ENCODE measurements around the gene NDST4. TPM values are rescaled to one million over a fixed set of nuclear protein-coding genes. Genes with fewer than 3 reads are reported as not detected.

Gene NDST4
- total and polyA plus RNA-seq, 4 donors, result 0.65 TPM; not detected in 3

- H3K27ac ChIP-seq (ENCODE audit: low read depth in 1 of 2, low read length in 1 of 2), result no peak overlapping the region
- 32 to 56% methylated on average over 1 of the region's 1 CpG for WGBS, 2 donors
- no peak overlapping the region for H3K4me3 ChIP-seq
- no peaks in the 10 kb centered on the region for H3K4me1 ChIP-seq (ENCODE audit: control insufficient read depth in 5 of 5, insufficient read depth in 5 of 5, low read length in 5 of 5)
- no peak for ATAC-seq (ENCODE audit: insufficient read depth, low FRiP score)
- TF ChIP-seq, protein P1, sequence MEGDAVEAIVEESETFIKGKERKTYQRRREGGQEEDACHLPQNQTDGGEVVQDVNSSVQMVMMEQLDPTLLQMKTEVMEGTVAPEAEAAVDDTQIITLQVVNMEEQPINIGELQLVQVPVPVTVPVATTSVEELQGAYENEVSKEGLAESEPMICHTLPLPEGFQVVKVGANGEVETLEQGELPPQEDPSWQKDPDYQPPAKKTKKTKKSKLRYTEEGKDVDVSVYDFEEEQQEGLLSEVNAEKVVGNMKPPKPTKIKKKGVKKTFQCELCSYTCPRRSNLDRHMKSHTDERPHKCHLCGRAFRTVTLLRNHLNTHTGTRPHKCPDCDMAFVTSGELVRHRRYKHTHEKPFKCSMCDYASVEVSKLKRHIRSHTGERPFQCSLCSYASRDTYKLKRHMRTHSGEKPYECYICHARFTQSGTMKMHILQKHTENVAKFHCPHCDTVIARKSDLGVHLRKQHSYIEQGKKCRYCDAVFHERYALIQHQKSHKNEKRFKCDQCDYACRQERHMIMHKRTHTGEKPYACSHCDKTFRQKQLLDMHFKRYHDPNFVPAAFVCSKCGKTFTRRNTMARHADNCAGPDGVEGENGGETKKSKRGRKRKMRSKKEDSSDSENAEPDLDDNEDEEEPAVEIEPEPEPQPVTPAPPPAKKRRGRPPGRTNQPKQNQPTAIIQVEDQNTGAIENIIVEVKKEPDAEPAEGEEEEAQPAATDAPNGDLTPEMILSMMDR (IDR thresholded peaks at IDR 0.05; ENCODE audit: control extremely low read depth, extremely low read depth), result no peak
- no peak for DNase-seq
- H3K36me3 ChIP-seq (ENCODE audit: control insufficient read depth in 4 of 4, insufficient read depth in 4 of 4, low read length in 4 of 4), result no peaks in the 10 kb centered on the region
- no peaks in the 10 kb centered on the region for H3K9me3 ChIP-seq (ENCODE audit: control insufficient read depth in 4 of 4, insufficient read depth in 3 of 4, low read length in 3 of 4)
- no peaks in the 10 kb centered on the region for H3K27me3 ChIP-seq (ENCODE audit: control insufficient read depth in 3 of 3, insufficient read depth in 3 of 3, low read length in 2 of 3)
- H3K9ac ChIP-seq (ENCODE audit: insufficient read depth in 1 of 2, low read length in 2 of 2), result no peak overlapping the region
Observed at GRCh38 chr4:114857831-114858230, 255.6 kb downstream of the NDST4 start.

- DNase-seq (no peak), ATAC-seq (ENCODE audit: insufficient read depth, low FRiP score) (no peak)
- Histone ChIP-seq H3K9me3 (ENCODE audit: control insufficient read depth in 4 of 4, insufficient read depth in 3 of 4, low read length in 3 of 4) (peaks cover 0 to 1% (median 0%) of the 10 kb centered on the region in 4 donors), H3K4me1 (ENCODE audit: control insufficient read depth in 5 of 5, insufficient read depth in 5 of 5, low read length in 5 of 5) (no peaks in the 10 kb centered on the region), H3K27ac (ENCODE audit: low read depth in 1 of 2, low read length in 1 of 2) (no peak overlapping the region), H3K9ac (ENCODE audit: insufficient read depth in 1 of 2, low read length in 2 of 2) (no peak overlapping the region), H3K27me3 (ENCODE audit: control insufficient read depth in 3 of 3, insufficient read depth in 3 of 3, low read length in 2 of 3) (no peaks in the 10 kb centered on the region), H3K4me3 (no peak overlapping the region), H3K36me3 (ENCODE audit: control insufficient read depth in 4 of 4, insufficient read depth in 4 of 4, low read length in 4 of 4) (no peaks in the 10 kb centered on the region)
- TF ChIP-seq, protein P1 (IDR thresholded peaks at IDR 0.05; ENCODE audit: control extremely low read depth, extremely low read depth), result no peak
- 51 to 57% methylated on average over 1 of the region's 1 CpG for WGBS, 2 donors
Observed at GRCh38 chr4:114839986-114840385, 273.4 kb downstream of the NDST4 start.

GRCh38 chr4:114830628-114831027 lies 282.8 kb downstream of the NDST4 start:
- Histone ChIP-seq H3K27me3 (ENCODE audit: control insufficient read depth in 3 of 3, insufficient read depth in 3 of 3, low read length in 2 of 3) (no peaks in the 10 kb centered on the region), H3K4me1 (ENCODE audit: control insufficient read depth in 5 of 5, insufficient read depth in 5 of 5, low read length in 5 of 5) (no peaks in the 10 kb centered on the region), H3K36me3 (ENCODE audit: control insufficient read depth in 4 of 4, insufficient read depth in 4 of 4, low read length in 4 of 4) (no peaks in the 10 kb centered on the region), H3K9me3 (ENCODE audit: control insufficient read depth in 4 of 4, insufficient read depth in 3 of 4, low read length in 3 of 4) (no peaks in the 10 kb centered on the region), H3K9ac (ENCODE audit: insufficient read depth in 1 of 2, low read length in 2 of 2) (no peak overlapping the region), H3K4me3 (no peak overlapping the region), H3K27ac (ENCODE audit: low read depth in 1 of 2, low read length in 1 of 2) (no peak overlapping the region)
- ATAC-seq (ENCODE audit: insufficient read depth, low FRiP score) (no peak), DNase-seq (no peak)
- TF ChIP-seq, protein P1 (IDR thresholded peaks at IDR 0.05; ENCODE audit: control extremely low read depth, extremely low read depth), result no peak
- 82% methylated on average over 2 of the region's 2 CpGs for WGBS, 2 donors

GRCh38 chr4:114827651-114828050 lies 285.8 kb downstream of the NDST4 start:
- no peak overlapping the region for H3K4me3 ChIP-seq
- no peaks in the 10 kb centered on the region for H3K9me3 ChIP-seq (ENCODE audit: control insufficient read depth in 4 of 4, insufficient read depth in 3 of 4, low read length in 3 of 4)
- H3K4me1 ChIP-seq (ENCODE audit: control insufficient read depth in 5 of 5, insufficient read depth in 5 of 5, low read length in 5 of 5), result no peaks in the 10 kb centered on the region
- H3K36me3 ChIP-seq (ENCODE audit: control insufficient read depth in 4 of 4, insufficient read depth in 4 of 4, low read length in 4 of 4), result no peaks in the 10 kb centered on the region
- ATAC-seq (ENCODE audit: insufficient read depth, low FRiP score), result no peak
- H3K27me3 ChIP-seq (ENCODE audit: control insufficient read depth in 3 of 3, insufficient read depth in 3 of 3, low read length in 2 of 3), result no peaks in the 10 kb centered on the region
- no peak overlapping the region for H3K9ac ChIP-seq (ENCODE audit: insufficient read depth in 1 of 2, low read length in 2 of 2)
- no peak for DNase-seq
- H3K27ac ChIP-seq (ENCODE audit: low read depth in 1 of 2, low read length in 1 of 2), result no peak overlapping the region
- TF ChIP-seq, protein P1 (IDR thresholded peaks at IDR 0.05; ENCODE audit: control extremely low read depth, extremely low read depth), result no peak
- WGBS, 2 donors, result 61 to 62% methylated on average over 5 of the region's 5 CpGs

Measured in lung (tissue), 12 donors.